ENCODE data around the gene GBF1.

GBF1 gene

GRCh38 chr10:102410429-102411073, 165.2 kb downstream of the GBF1 start:
- peak; percentile 79 for DNase-seq

- peak; percentile 54 for DNase-seq
Measured at GRCh38 chr10:102411341-102412255, 166.3 kb downstream of the GBF1 start.

- DNase-seq: peak; percentile 51
Measured at GRCh38 chr10:102412293-102412692, 167.0 kb downstream of the GBF1 start.

- peak; percentile 71 for DNase-seq
Measured at GRCh38 chr10:102413053-102413705, 167.8 kb downstream of the GBF1 start.

GRCh38 chr10:102413806-102414561, 168.7 kb downstream of the GBF1 start:
- DNase-seq: no peak

GRCh38 chr10:102414749-102415148, 169.4 kb downstream of the GBF1 start:
- DNase-seq: no peak

GRCh38 chr10:102416283-102416682, 171.0 kb downstream of the GBF1 start:
- DNase-seq: no peak

- no peak for DNase-seq
Measured at GRCh38 chr10:102416695-102417094, 171.4 kb downstream of the GBF1 start.

- DNase-seq: no peak
Measured at GRCh38 chr10:102418622-102419268, 173.4 kb downstream of the GBF1 start, which contains the start of gene PSD. Gene PSD (minus strand): TSS chr10:102418785. CDS start chr10:102417038, 1,747 bp downstream.

- DNase-seq: peak; percentile 90
Measured at GRCh38 chr10:102419269-102420180, 174.2 kb downstream of the GBF1 start.

GRCh38 chr10:102420181-102420713, 174.9 kb downstream of the GBF1 start:
- DNase-seq: peak; percentile 62

GRCh38 chr10:102420714-102421506, 175.6 kb downstream of the GBF1 start, which contains the start of gene FBXL15:
Gene FBXL15 (plus strand): TSS chr10:102420836. CDS start chr10:102421130, 294 bp downstream.
- peak; percentile 99 for DNase-seq

GRCh38 chr10:102421507-102421756, 176.1 kb downstream of the GBF1 start:
- no peak for DNase-seq

GRCh38 chr10:102421757-102422512, 176.6 kb downstream of the GBF1 start:
- DNase-seq: no peak

- DNase-seq: peak; percentile 81
Measured at GRCh38 chr10:102422545-102423129, 177.3 kb downstream of the GBF1 start.

- no peak for DNase-seq
Measured at GRCh38 chr10:102423372-102423968, 178.1 kb downstream of the GBF1 start.

- no peak for DNase-seq
Measured at GRCh38 chr10:102424145-102424544, 178.8 kb downstream of the GBF1 start.

- no peak for DNase-seq
Measured at GRCh38 chr10:102424916-102425315, 179.6 kb downstream of the GBF1 start.
